Neutrophil (primary cell): Measurements from ENCODE around the gene TBCD.

Experiments used
- H3K27ac ChIP-seq: fragments of 200-600 bp; sonication (generic); 2 replicates; pipeline ENCODE4 v1.5.1; 2016; ENCODE audit warnings: mild to moderate bottlenecking, moderate library complexity
- H3K27me3 ChIP-seq: fragments of 200-600 bp; sonication (generic); 2 replicates; pipeline ENCODE4 v1.6.0; 2016; ENCODE audit warnings: mild to moderate bottlenecking
- H3K36me3 ChIP-seq: fragments of 200-600 bp; sonication (generic); 2 replicates; pipeline ENCODE4 v1.5.1; 2017
- H3K4me1 ChIP-seq, 2 experiments: fragments of 200-600 bp in 1 of 2; sonication (generic) in 1 of 2; 1 replicate in 1 of 2; 2 replicates in 1 of 2; pipeline versions ENCODE4 v1.5.1 to v1.6.1; 2013 to 2016; ENCODE audit warnings: low read depth in 1 of 2, low read length in 1 of 2, mild to moderate bottlenecking in 1 of 2, moderate library complexity in 1 of 2; ENCODE audit not compliant: control insufficient read depth in 1 of 2, insufficient read depth in 1 of 2
- H3K4me3 ChIP-seq, 2 experiments: fragments of 200-600 bp in 1 of 2; sonication (generic) in 1 of 2; 1 replicate in 1 of 2; 2 replicates in 1 of 2; pipeline ENCODE4 v1.5.1; 2013 to 2016; ENCODE audit warnings: low read depth in 1 of 2, low read length in 1 of 2, mild to moderate bottlenecking in 1 of 2, moderate library complexity in 1 of 2
- H3K9me3 ChIP-seq: fragments of 200-600 bp; sonication (generic); 2 replicates; pipeline ENCODE4 v1.5.1; 2016
- CTCF ChIP-seq: fragments of 200-600 bp; sonication (generic); IDR thresholded peaks from 2 replicates; pipeline ENCODE4 v1.5.1; 2016; ENCODE audit warnings: antibody characterized with exemption

TBCD gene

GRCh38 chr17:82836823-82837357, 85.0 kb downstream of the TBCD start:
- Histone ChIP-seq H3K4me1 (peaks cover 5 to 7% of the 10 kb centered on the region in 2 experiments), H3K27me3 (peaks cover 11% of the 10 kb centered on the region), H3K36me3 (no peaks in the 10 kb centered on the region), H3K9me3 (no peaks in the 10 kb centered on the region), H3K4me3 (no peak overlapping the region), H3K27ac (no peak overlapping the region)
- no peak for TF ChIP-seq CTCF

- no peaks in the 10 kb centered on the region for H3K9me3 ChIP-seq
- TF ChIP-seq CTCF: no peak
- H3K27ac ChIP-seq: no peak overlapping the region
- peaks cover 5 to 7% of the 10 kb centered on the region in 2 experiments for H3K4me1 ChIP-seq
- no peak overlapping the region for H3K4me3 ChIP-seq
- H3K27me3 ChIP-seq: peaks cover 11% of the 10 kb centered on the region
- no peaks in the 10 kb centered on the region for H3K36me3 ChIP-seq
Measured at GRCh38 chr17:82837586-82838320, 85.9 kb downstream of the TBCD start.

GRCh38 chr17:82838386-82839063, 86.7 kb downstream of the TBCD start:
- Histone ChIP-seq H3K27ac (no peak overlapping the region), H3K36me3 (no peaks in the 10 kb centered on the region), H3K4me3 (no peak overlapping the region), H3K4me1 (peaks cover 5 to 7% of the 10 kb centered on the region in 2 experiments), H3K9me3 (no peaks in the 10 kb centered on the region), H3K27me3 (peaks cover 11% of the 10 kb centered on the region)
- no peak for TF ChIP-seq CTCF

GRCh38 chr17:82839617-82840292, 87.9 kb downstream of the TBCD start, which contains the start of gene ZNF750:
ZNF750 (minus strand) TSS chr17:82840022; CDS start chr17:82832454, 7,568 bp downstream.
- Histone ChIP-seq H3K4me3 (no peak within 1 kb of the TSS), H3K27ac (no peak within 1 kb of the TSS)
- no peak for TF ChIP-seq CTCF

GRCh38 chr17:82840431-82840831, 88.6 kb downstream of the TBCD start:
- Histone ChIP-seq H3K9me3 (no peaks in the 10 kb centered on the region), H3K27ac (no peak overlapping the region), H3K4me3 (no peak overlapping the region)

More at GRCh38 chr17:82839617-82840292, 87.9 kb downstream of the TBCD start, which contains the start of gene ZNF750:
- Histone ChIP-seq H3K4me1 (peaks cover 5 to 7% of the 10 kb centered on the region in 2 experiments), H3K9me3 (no peaks in the 10 kb centered on the region), H3K27me3 (peaks cover 11% of the 10 kb centered on the region), H3K36me3 (no peaks in the 10 kb centered on the region)

More at GRCh38 chr17:82840431-82840831, 88.6 kb downstream of the TBCD start:
- Histone ChIP-seq H3K4me1 (peaks cover 5 to 7% of the 10 kb centered on the region in 2 experiments), H3K27me3 (peaks cover 11% of the 10 kb centered on the region), H3K36me3 (no peaks in the 10 kb centered on the region)
- TF ChIP-seq CTCF: no peak
